PC-9 (cell line): ENCODE measurements around the gene ATP6V1D. TPM values are rescaled to one million over a fixed set of nuclear protein-coding genes. Genes with fewer than 3 reads are reported as not detected.
"Not testable (repeated sequence)": the region's sequence is repeated elsewhere in the genome, so short reads cannot be mapped to it uniquely, and the experiment has no call there.

Experiments used
- BruUV-seq: library from RNA; stranded (reverse); fragments of 400-500 nt; replicated peaks from 2 replicates; lab custom pipeline; 2021; lab: Mats Ljungman, UMichigan
- CTCF ChIA-PET: fragments of 300-600 bp; sonication (Branson Sonifier 250); formaldehyde crosslinking; loops from one replicate; lab custom pipeline; 2022; ENCODE audit warnings: antibody characterized with exemption; lab: Charles Lee
- POLR2A ChIA-PET: fragments of 300-600 bp; sonication (Branson Sonifier 250); formaldehyde crosslinking; loops from one replicate; lab custom pipeline; 2022; ENCODE audit warnings: antibody characterized with exemption; ENCODE audit not compliant: unreplicated experiment; lab: Charles Lee
- DNase-seq, 2 experiments: peaks; one replicate each; pipeline versions ENCODE4 v3.0.0 to v3.0.0-alpha.2; 2015 to 2022; ENCODE audit warnings: mixed read lengths in 1 of 2
- H2AFZ ChIP-seq: fragments of 200-600 bp; sonication (generic); 2 replicates; pipeline ENCODE4 v1.8.1; 2017; ENCODE audit warnings: antibody characterized with exemption
- H3F3A ChIP-seq: fragments of 200-600 bp; sonication (generic); 2 replicates; pipeline ENCODE4 v1.8.1; 2017; ENCODE audit warnings: antibody characterized with exemption, mild to moderate bottlenecking, low read depth; ENCODE audit not compliant: insufficient read depth
- H3K27ac ChIP-seq: fragments of 200-600 bp; sonication (generic); 2 replicates; pipeline ENCODE4 v1.6.1; 2016; ENCODE audit warnings: mixed run types
- H3K27me3 ChIP-seq: fragments of 200-600 bp; sonication (generic); 2 replicates; pipeline ENCODE4 v1.6.1; 2016; ENCODE audit warnings: low read depth, mixed run types; ENCODE audit not compliant: insufficient read depth
- H3K36me3 ChIP-seq: fragments of 200-600 bp; sonication (generic); 2 replicates; pipeline ENCODE4 v1.6.1; 2016; ENCODE audit warnings: low read depth, mixed run types
- H3K4me1 ChIP-seq: fragments of 200-600 bp; sonication (generic); replicated peaks from 2 replicates; pipeline ENCODE4 v1.6.1; 2016; ENCODE audit warnings: mixed run types; ENCODE audit not compliant: insufficient read depth
- H3K4me2 ChIP-seq: fragments of 200-600 bp; sonication (generic); 2 replicates; pipeline ENCODE4 v1.6.1; 2017; ENCODE audit warnings: mixed run types
- H3K4me3 ChIP-seq: fragments of 200-600 bp; sonication (generic); 2 replicates; pipeline ENCODE4 v1.6.1; 2016; ENCODE audit warnings: mixed run types
- H3K79me2 ChIP-seq: fragments of 200-600 bp; sonication (generic); 2 replicates; pipeline ENCODE4 v1.6.1; 2017; ENCODE audit warnings: low read depth, mixed run types
- H3K9me2 ChIP-seq: fragments of 200-600 bp; sonication (generic); 2 replicates; pipeline ENCODE4 v1.8.1; 2017; ENCODE audit warnings: mild to moderate bottlenecking; ENCODE audit not compliant: insufficient read depth
- H3K9me3 ChIP-seq: fragments of 200-600 bp; sonication (generic); 2 replicates; pipeline ENCODE4 v1.8.1; 2016; ENCODE audit warnings: low read depth; ENCODE audit not compliant: insufficient read depth
- H4K20me1 ChIP-seq: fragments of 200-600 bp; sonication (generic); 2 replicates; pipeline ENCODE4 v1.8.1; 2017; ENCODE audit not compliant: insufficient read depth
- CTCF ChIP-seq: fragments of 200-600 bp; sonication (generic); conservative IDR thresholded peaks from 2 replicates; pipeline ENCODE4 v1.6.1; 2017; ENCODE audit warnings: mixed run types, antibody characterized with exemption, mild to moderate bottlenecking, moderate library complexity
- EZH2 ChIP-seq: fragments of 200-600 bp; sonication (generic); IDR thresholded peaks from 2 replicates; pipeline ENCODE4 v1.8.0; 2017; ENCODE audit warnings: antibody characterized with exemption, low read depth
- intact Hi-C: fragments of 100-400 bp; cut with micrococcal nuclease; formaldehyde crosslinking; loops from one replicate; pipeline ENCODE4 v1.10.0; 2022; ENCODE audit not compliant: unreplicated experiment
- total RNA-seq: library from RNA; stranded (reverse); gene quantifications from 2 replicates; pipeline ENCODE4 v1.2.3, GENCODE V29; 2021

The ATP6V1D gene
- total RNA-seq, 1 experiment from 2014 or later = 67.9 TPM

DNA sequence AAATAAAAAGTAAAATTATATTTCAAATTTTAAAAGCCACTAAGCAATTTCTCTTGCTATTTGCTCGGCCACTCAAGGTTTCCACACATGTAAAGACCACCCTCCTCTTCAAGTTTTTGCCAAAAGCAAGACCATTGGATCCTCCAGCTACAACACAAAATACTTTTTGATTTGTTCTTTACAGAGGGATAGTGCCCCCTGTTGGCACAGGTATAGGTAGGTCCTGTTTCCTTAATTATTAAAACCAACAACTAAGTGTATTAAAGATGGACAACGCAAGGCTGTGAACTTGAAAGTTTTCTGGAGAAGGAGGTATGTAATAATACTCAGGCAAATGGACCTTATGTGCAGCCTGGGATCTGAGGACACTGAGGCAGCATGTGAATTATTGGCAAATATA, 23.8 kb downstream of the ATP6V1D start:
- H3K27ac ChIP-seq = no peak overlapping the region
- H2AFZ ChIP-seq = no peak overlapping the region
- peaks cover 52% of the 10 kb centered on the region for H3K36me3 ChIP-seq
- no peaks in the 10 kb centered on the region; the same call in 1 of the 2 replicates for H3K79me2 ChIP-seq
- peaks cover 5% of the 10 kb centered on the region; the same call in 1 of the 2 replicates for H4K20me1 ChIP-seq
- no peaks in the 10 kb centered on the region for H3K4me1 ChIP-seq
- H3K9me2 ChIP-seq = no peaks in the 10 kb centered on the region
- intact Hi-C loops = loop anchor here (1.0 kb wide), 1 partner anchor 169 kb away; no protein-coding TSS in a partner anchor
- ChIA-PET CTCF (no interaction called here), POLR2A (no interaction called here)
- H3K4me2 ChIP-seq = no peak overlapping the region
- TF ChIP-seq CTCF (peak; percentile 83), EZH2 (no peak)
- H3K27me3 ChIP-seq = no peaks in the 10 kb centered on the region
- H3F3A ChIP-seq = peaks cover 16% of the 10 kb centered on the region; the same call in 1 of the 2 replicates
- DNase-seq = no peak
- no peak overlapping the region for H3K4me3 ChIP-seq
- no TSS peak for BruUV-seq
- H3K9me3 ChIP-seq = no peaks in the 10 kb centered on the region

GRCh38 chr14:67332468-67332867, 27.1 kb downstream of the ATP6V1D start:
- intact Hi-C loops = no loop called here
- no peaks in the 10 kb centered on the region for H3K9me2 ChIP-seq
- peaks cover 52% of the 10 kb centered on the region for H3K36me3 ChIP-seq
- ChIA-PET POLR2A (interaction anchor here (0.6 kb wide), 1 partner anchor 255 kb away, joined by 3 read pairs; no protein-coding TSS in a partner anchor), CTCF (no interaction called here)
- no peak overlapping the region for H3K4me2 ChIP-seq
- H3K4me3 ChIP-seq = no peak overlapping the region
- no peak overlapping the region for H2AFZ ChIP-seq
- TF ChIP-seq CTCF (no peak), EZH2 (no peak)
- H3F3A ChIP-seq = peaks cover 16% of the 10 kb centered on the region; the same call in 1 of the 2 replicates
- H4K20me1 ChIP-seq = peaks cover 5% of the 10 kb centered on the region; the same call in 1 of the 2 replicates
- BruUV-seq = no TSS peak
- H3K4me1 ChIP-seq = no peaks in the 10 kb centered on the region
- H3K79me2 ChIP-seq = no peaks in the 10 kb centered on the region; the same call in 1 of the 2 replicates
- H3K27me3 ChIP-seq = no peaks in the 10 kb centered on the region
- no peaks in the 10 kb centered on the region for H3K9me3 ChIP-seq
- H3K27ac ChIP-seq = no peak overlapping the region
- DNase-seq = no peak

DNA sequence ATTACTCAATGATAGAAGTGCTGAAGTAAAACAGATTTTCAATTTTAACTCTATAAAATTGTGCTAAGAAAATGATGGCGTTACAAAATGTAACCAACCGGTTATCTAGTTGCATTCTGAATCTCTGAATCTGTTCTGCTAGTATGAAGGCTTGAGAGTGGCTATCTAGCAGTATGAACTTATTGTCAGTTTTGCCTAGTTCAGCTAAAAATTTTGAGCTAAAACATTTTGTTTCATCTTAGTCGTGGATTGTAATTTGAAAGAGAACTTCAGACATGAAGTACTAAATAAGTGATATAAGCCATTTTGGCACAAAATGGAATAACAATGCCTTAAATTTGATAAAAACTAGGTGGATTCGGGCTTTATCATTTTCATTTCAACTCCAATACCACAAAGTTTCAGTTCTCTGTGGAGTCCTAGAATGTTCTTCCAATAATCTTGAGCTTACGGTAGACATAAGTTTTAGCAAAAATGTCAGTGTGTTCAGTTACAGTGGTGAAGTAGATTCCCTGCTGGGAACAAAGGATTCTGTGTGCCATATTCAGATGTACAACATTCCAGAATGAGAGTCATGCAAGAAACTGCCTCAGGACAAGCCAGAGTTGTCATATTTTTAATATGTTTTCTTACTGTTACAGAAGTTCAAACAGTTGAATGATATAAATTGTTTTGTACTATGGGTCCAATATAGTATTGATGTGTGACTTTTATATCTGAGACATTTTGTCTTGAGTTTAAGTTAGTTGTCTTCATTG, 28.1 kb downstream of the ATP6V1D start:
- no peak overlapping the region for H3K4me3 ChIP-seq
- no TSS peak for BruUV-seq
- no peaks in the 10 kb centered on the region for H3K9me2 ChIP-seq
- no peaks in the 10 kb centered on the region for H3K4me1 ChIP-seq
- H3F3A ChIP-seq = peaks cover 16% of the 10 kb centered on the region; the same call in 1 of the 2 replicates
- no peaks in the 10 kb centered on the region for H3K9me3 ChIP-seq
- H3K27me3 ChIP-seq = no peaks in the 10 kb centered on the region
- no peaks in the 10 kb centered on the region; the same call in 1 of the 2 replicates for H3K79me2 ChIP-seq
- H2AFZ ChIP-seq = no peak overlapping the region
- no peak overlapping the region for H3K4me2 ChIP-seq
- no peak for TF ChIP-seq CTCF
- TF ChIP-seq EZH2 = no peak
- peaks cover 52% of the 10 kb centered on the region for H3K36me3 ChIP-seq
- ChIA-PET POLR2A (interaction anchor here (0.7 kb wide), 1 partner anchor 53 kb away, joined by 3 read pairs; no protein-coding TSS in a partner anchor), CTCF (no interaction called here)
- peaks cover 8% of the 10 kb centered on the region; the same call in 1 of the 2 replicates for H4K20me1 ChIP-seq
- no peak for DNase-seq
- intact Hi-C loops = no loop called here
- H3K27ac ChIP-seq = no peak overlapping the region

DNA sequence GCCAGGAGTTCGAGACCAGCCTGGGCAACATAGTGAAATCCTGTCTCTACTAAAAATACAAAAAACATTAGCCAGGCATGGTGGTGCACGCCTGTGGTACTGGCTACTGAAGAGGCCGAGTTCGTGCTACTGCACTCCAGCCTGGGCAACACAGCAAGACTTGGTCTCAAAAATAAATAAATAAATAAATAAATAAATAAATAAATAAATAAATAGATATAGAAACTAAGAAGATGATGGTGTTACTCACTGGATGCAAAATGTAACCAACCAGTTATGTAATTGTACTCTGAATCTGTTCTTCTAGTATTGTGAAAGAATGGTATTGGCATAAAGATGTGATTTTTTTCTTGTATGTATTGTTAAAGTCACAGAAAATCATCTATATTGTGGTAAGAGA, 29.9 kb downstream of the ATP6V1D start:
- CTCF ChIA-PET, H3K79me2 ChIP-seq, H3K27ac ChIP-seq, H3K9me3 ChIP-seq, H3K4me1 ChIP-seq, H3K27me3 ChIP-seq, H3K4me2 ChIP-seq, H3K4me3 ChIP-seq, H3K9me2 ChIP-seq, H2AFZ ChIP-seq, intact Hi-C loops, BruUV-seq, DNase-seq, H4K20me1 ChIP-seq, POLR2A ChIA-PET: not testable (repeated sequence)
- H3F3A ChIP-seq = 0 out of 2 replicates have a peak, but pooled peaks cover 15% of the 10 kb centered on the region
- H3K36me3 ChIP-seq = peaks cover 44% of the 10 kb centered on the region
